HepG2 (cell line): Measurements from ENCODE around the gene FMNL1. TPM values are rescaled to one million over a fixed set of nuclear protein-coding genes. Genes with fewer than 3 reads are reported as not detected.

Experiments
- CHCHD3 ChIP-seq: sonication (generic); formaldehyde crosslinking; IDR thresholded peaks from 2 replicates; pipeline ENCODE4 v1.8.0; 2022; ENCODE audit warnings: mild to moderate bottlenecking, missing genetic modification reagents, moderate library complexity
- DNMT3B ChIP-seq: conservative IDR thresholded peaks from 2 replicates; pipeline ENCODE4 v1.6.1; 2016; ENCODE audit warnings: missing biosample characterization, control low read depth
- EP300 ChIP-seq, 3 experiments: sonication (generic) in 1 of 3; formaldehyde crosslinking in 1 of 3; IDR thresholded peaks; 2 replicates each; pipeline versions ENCODE4 v1.5.1 to v1.6.1; 2011 to 2020; ENCODE audit warnings: low read depth in 2 of 3, low read length in 2 of 3, borderline replicate concordance in 1 of 3, improper control_type of control experiment in 1 of 3, mild to moderate bottlenecking in 1 of 3, missing genetic modification reagents in 1 of 3, moderate library complexity in 1 of 3
- GMEB1 ChIP-seq: sonication (generic); formaldehyde crosslinking; IDR thresholded peaks from 2 replicates; pipeline ENCODE4 v1.5.1; 2020; ENCODE audit warnings: missing genetic modification reagents, mild to moderate bottlenecking, borderline replicate concordance
- HDAC2 ChIP-seq: sonication (generic); formaldehyde crosslinking; IDR thresholded peaks from 2 replicates; pipeline ENCODE4 v1.4.0; 2020; ENCODE audit warnings: missing genetic modification reagents
- IKZF4 ChIP-seq: sonication (generic); formaldehyde crosslinking; IDR thresholded peaks from 2 replicates; pipeline ENCODE4 v1.5.1; 2020; ENCODE audit warnings: borderline replicate concordance, mild to moderate bottlenecking, low read depth, missing genetic modification reagents; ENCODE audit errors: not compliant biosample characterization
- KDM5A ChIP-seq: fragments of 200-600 bp; sonication (generic); IDR thresholded peaks from 2 replicates; pipeline ENCODE4 v1.7.0; 2018; ENCODE audit warnings: antibody characterized with exemption, mild to moderate bottlenecking, low read length, borderline replicate concordance
- MED8 ChIP-seq: sonication (generic); formaldehyde crosslinking; IDR thresholded peaks from 2 replicates; pipeline ENCODE4 v1.8.1; 2023; ENCODE audit warnings: mild to moderate bottlenecking, missing genetic modification reagents; ENCODE audit not compliant: insufficient replicate concordance
- RBAK ChIP-seq: sonication (generic); formaldehyde crosslinking; IDR thresholded peaks from 2 replicates; pipeline ENCODE4 v1.5.1; 2020; ENCODE audit warnings: mild to moderate bottlenecking, missing genetic modification reagents
- SP5 ChIP-seq: IDR thresholded peaks from 2 replicates; pipeline ENCODE4 v1.6.1; 2016; ENCODE audit warnings: low read depth, borderline replicate concordance
- ZBTB1 ChIP-seq: sonication (generic); formaldehyde crosslinking; IDR thresholded peaks from 2 replicates; pipeline ENCODE4 v1.4.0; 2020; ENCODE audit warnings: missing genetic modification reagents, borderline replicate concordance
- ZFP36L2 ChIP-seq: sonication (generic); formaldehyde crosslinking; IDR thresholded peaks from 2 replicates; pipeline ENCODE4 v1.4.0; 2020; ENCODE audit warnings: missing genetic modification reagents
- ZFP62 ChIP-seq: sonication (generic); formaldehyde crosslinking; IDR thresholded peaks from 2 replicates; pipeline ENCODE4 v1.4.0; 2020; ENCODE audit warnings: missing genetic modification reagents
- ZMAT5 ChIP-seq: sonication (generic); formaldehyde crosslinking; IDR thresholded peaks from 2 replicates; pipeline ENCODE4 v1.5.0; 2020; ENCODE audit warnings: mild to moderate bottlenecking, low read depth, missing genetic modification reagents, borderline replicate concordance
- ZNF207 ChIP-seq: fragments of 450-650 bp; IDR thresholded peaks from 2 replicates; pipeline ENCODE4 v1.6.1; 2016; ENCODE audit warnings: antibody characterized with exemption, borderline replicate concordance
- ZNF549 ChIP-seq: sonication (generic); formaldehyde crosslinking; IDR thresholded peaks from 2 replicates; pipeline ENCODE4 v1.5.0; 2020; ENCODE audit warnings: missing genetic modification reagents
- ZNF567 ChIP-seq: sonication (generic); formaldehyde crosslinking; IDR thresholded peaks from 2 replicates; pipeline ENCODE4 v1.8.1; 2023; ENCODE audit warnings: mild to moderate bottlenecking, missing genetic modification reagents, borderline replicate concordance
- ZNF598 ChIP-seq: sonication (generic); formaldehyde crosslinking; IDR thresholded peaks from 2 replicates; pipeline ENCODE4 v1.5.1; 2020; ENCODE audit warnings: mild to moderate bottlenecking, missing genetic modification reagents, borderline replicate concordance
- ZNF768 ChIP-seq: sonication (generic); formaldehyde crosslinking; IDR thresholded peaks from 2 replicates; pipeline ENCODE4 v1.4.0; 2020; ENCODE audit warnings: missing genetic modification reagents
- polyA plus RNA-seq, 8 experiments: library from polyadenylated mRNA; depleted of rRNA in 3 of 8; stranded (reverse) in 7 of 8; unstranded in 1 of 8; fragments of >200 nt; fragmentation: Illumina TruSeq in 4 of 8; extraction: Trizol in 4 of 8; gene quantifications; 2 replicates each; pipeline versions ENCODE4 v1.2.1 to v1.2.3, GENCODE V29; 2011 to 2016; ENCODE audit warnings: low read depth in 4 of 8, missing spikeins in 1 of 8, mixed read lengths in 1 of 8; ENCODE audit not compliant: insufficient read depth in 1 of 8
- total RNA-seq, 5 experiments: library from RNA; depleted of rRNA; stranded (reverse); fragments of >200 nt; fragmentation: Illumina TruSeq; extraction: Trizol; gene quantifications; 2 replicates each; pipeline ENCODE4 v1.2.3, GENCODE V29; 2016; ENCODE audit warnings: low read depth in 1 of 5
- TF ChIP-seq, protein P1 (sequence below): sonication (generic); formaldehyde crosslinking; IDR thresholded peaks from 2 replicates; pipeline ENCODE4 v1.9.0; 2022; ENCODE audit warnings: low read depth, missing genetic modification reagents
- TF ChIP-seq, protein P2 (sequence below): sonication (generic); formaldehyde crosslinking; IDR thresholded peaks from 2 replicates; pipeline ENCODE4 v1.4.0; 2020; ENCODE audit warnings: missing genetic modification reagents, mild to moderate bottlenecking, borderline replicate concordance
- TF ChIP-seq, protein P3 (sequence below): sonication (generic); formaldehyde crosslinking; IDR thresholded peaks from 2 replicates; pipeline ENCODE4 v1.4.0; 2020; ENCODE audit warnings: missing genetic modification reagents

Gene FMNL1
- total and polyA plus RNA-seq, 2 of the 13 experiments (the other 11 are each of a cell fraction or from before 2014, with no cell fraction given), result 0.53 to 0.70 TPM

- TF ChIP-seq EP300 (IDR thresholded peaks at IDR 0.05; ENCODE audit: low read depth in 2 of 2, low read length in 2 of 2), result peak in 1 of 2 experiments; percentile 81; a peak in 1 of 4 replicates
- TF ChIP-seq EP300 (CRISPR knock-in tag; IDR thresholded peaks at IDR 0.05; ENCODE audit: borderline replicate concordance), result no peak
- TF ChIP-seq MED8 (CRISPR knock-in tag), result no peak
- no peak for TF ChIP-seq ZNF598 (CRISPR knock-in tag)
- no peak for TF ChIP-seq ZNF768
- TF ChIP-seq ZFP62, result no peak
- no peak for TF ChIP-seq ZNF207
- TF ChIP-seq ZMAT5 (CRISPR knock-in tag), result no peak
- no peak for TF ChIP-seq DNMT3B (CRISPR knock-in tag)
- peak; percentile 49; the same call in 1 of the 2 replicates for TF ChIP-seq HDAC2 (CRISPR knock-in tag)
- no peak for TF ChIP-seq GMEB1 (CRISPR knock-in tag)
- TF ChIP-seq KDM5A, result no peak
- TF ChIP-seq, protein P1, sequence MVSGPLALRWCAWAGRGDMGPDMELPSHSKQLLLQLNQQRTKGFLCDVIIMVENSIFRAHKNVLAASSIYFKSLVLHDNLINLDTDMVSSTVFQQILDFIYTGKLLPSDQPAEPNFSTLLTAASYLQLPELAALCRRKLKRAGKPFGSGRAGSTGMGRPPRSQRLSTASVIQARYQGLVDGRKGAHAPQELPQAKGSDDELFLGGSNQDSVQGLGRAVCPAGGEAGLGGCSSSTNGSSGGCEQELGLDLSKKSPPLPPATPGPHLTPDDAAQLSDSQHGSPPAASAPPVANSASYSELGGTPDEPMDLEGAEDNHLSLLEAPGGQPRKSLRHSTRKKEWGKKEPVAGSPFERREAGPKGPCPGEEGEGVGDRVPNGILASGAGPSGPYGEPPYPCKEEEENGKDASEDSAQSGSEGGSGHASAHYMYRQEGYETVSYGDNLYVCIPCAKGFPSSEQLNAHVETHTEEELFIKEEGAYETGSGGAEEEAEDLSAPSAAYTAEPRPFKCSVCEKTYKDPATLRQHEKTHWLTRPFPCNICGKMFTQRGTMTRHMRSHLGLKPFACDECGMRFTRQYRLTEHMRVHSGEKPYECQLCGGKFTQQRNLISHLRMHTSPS, result no peak
- TF ChIP-seq, protein P2, sequence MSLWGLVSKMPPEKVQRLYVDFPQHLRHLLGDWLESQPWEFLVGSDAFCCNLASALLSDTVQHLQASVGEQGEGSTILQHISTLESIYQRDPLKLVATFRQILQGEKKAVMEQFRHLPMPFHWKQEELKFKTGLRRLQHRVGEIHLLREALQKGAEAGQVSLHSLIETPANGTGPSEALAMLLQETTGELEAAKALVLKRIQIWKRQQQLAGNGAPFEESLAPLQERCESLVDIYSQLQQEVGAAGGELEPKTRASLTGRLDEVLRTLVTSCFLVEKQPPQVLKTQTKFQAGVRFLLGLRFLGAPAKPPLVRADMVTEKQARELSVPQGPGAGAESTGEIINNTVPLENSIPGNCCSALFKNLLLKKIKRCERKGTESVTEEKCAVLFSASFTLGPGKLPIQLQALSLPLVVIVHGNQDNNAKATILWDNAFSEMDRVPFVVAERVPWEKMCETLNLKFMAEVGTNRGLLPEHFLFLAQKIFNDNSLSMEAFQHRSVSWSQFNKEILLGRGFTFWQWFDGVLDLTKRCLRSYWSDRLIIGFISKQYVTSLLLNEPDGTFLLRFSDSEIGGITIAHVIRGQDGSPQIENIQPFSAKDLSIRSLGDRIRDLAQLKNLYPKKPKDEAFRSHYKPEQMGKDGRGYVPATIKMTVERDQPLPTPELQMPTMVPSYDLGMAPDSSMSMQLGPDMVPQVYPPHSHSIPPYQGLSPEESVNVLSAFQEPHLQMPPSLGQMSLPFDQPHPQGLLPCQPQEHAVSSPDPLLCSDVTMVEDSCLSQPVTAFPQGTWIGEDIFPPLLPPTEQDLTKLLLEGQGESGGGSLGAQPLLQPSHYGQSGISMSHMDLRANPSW (CRISPR knock-in tag), result no peak; the same call in 1 of the 2 replicates
- TF ChIP-seq IKZF4 (CRISPR knock-in tag), result no peak
- TF ChIP-seq ZBTB1 (CRISPR knock-in tag), result no peak
- TF ChIP-seq RBAK (CRISPR knock-in tag), result no peak
- TF ChIP-seq SP5, result no peak
- TF ChIP-seq, protein P3, sequence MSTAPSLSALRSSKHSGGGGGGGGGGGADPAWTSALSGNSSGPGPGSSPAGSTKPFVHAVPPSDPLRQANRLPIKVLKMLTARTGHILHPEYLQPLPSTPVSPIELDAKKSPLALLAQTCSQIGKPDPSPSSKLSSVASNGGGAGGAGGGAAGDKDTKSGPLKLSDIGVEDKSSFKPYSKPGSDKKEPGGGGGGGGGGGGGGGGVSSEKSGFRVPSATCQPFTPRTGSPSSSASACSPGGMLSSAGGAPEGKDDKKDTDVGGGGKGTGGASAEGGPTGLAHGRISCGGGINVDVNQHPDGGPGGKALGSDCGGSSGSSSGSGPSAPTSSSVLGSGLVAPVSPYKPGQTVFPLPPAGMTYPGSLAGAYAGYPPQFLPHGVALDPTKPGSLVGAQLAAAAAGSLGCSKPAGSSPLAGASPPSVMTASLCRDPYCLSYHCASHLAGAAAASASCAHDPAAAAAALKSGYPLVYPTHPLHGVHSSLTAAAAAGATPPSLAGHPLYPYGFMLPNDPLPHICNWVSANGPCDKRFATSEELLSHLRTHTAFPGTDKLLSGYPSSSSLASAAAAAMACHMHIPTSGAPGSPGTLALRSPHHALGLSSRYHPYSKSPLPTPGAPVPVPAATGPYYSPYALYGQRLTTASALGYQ, result no peak
- TF ChIP-seq ZNF549, result no peak
- no peak for TF ChIP-seq CHCHD3 (CRISPR knock-in tag)
- TF ChIP-seq ZFP36L2 (CRISPR knock-in tag), result no peak
- no peak for TF ChIP-seq ZNF567 (CRISPR knock-in tag)
Measured at GRCh38 chr17:45200701-45201100, 21.0 kb upstream of the FMNL1 start (continued).
